Adipocyte (in vitro differentiated cells): Measurements from ENCODE around the gene SIDT2.
"Not testable (repeated sequence)": the region's sequence is repeated elsewhere in the genome, so short reads cannot be mapped to it uniquely, and the experiment has no call there.

Experiments used
- DNase-seq: peaks from one replicate; pipeline ENCODE4 v3.0.0-alpha.2; 2015; ENCODE audit warnings: low read depth
- H3K27me3 ChIP-seq: replicated peaks from 2 replicates; pipeline ENCODE4 v1.7.0; 2013; ENCODE audit warnings: mild to moderate bottlenecking, low read length, moderate library complexity; ENCODE audit not compliant: control insufficient read depth, insufficient read depth
- H3K36me3 ChIP-seq: 2 replicates; pipeline ENCODE4 v1.7.0; 2013; ENCODE audit warnings: low read length, mild to moderate bottlenecking, moderate library complexity; ENCODE audit not compliant: control insufficient read depth, insufficient read depth, severe bottlenecking
- H3K4me1 ChIP-seq: 2 replicates; pipeline ENCODE4 v1.7.0; 2013; ENCODE audit warnings: mild to moderate bottlenecking, low read length, moderate library complexity; ENCODE audit not compliant: control insufficient read depth, insufficient read depth
- H3K4me3 ChIP-seq: 2 replicates; pipeline ENCODE4 v1.7.0; 2013; ENCODE audit warnings: mild to moderate bottlenecking, low read length, moderate library complexity
- H3K9ac ChIP-seq: 2 replicates; pipeline ENCODE4 v1.7.0; 2013; ENCODE audit warnings: mild to moderate bottlenecking, low read length, moderate library complexity
- H3K9me3 ChIP-seq: 2 replicates; pipeline ENCODE4 v1.7.0; 2013; ENCODE audit warnings: mild to moderate bottlenecking, low read length, moderate library complexity; ENCODE audit not compliant: control insufficient read depth

SIDT2 gene

GRCh38 chr11:117183178-117183577 lies 4.6 kb downstream of the SIDT2 start:
- Histone ChIP-seq H3K4me1 (peaks cover 22% of the 10 kb centered on the region), H3K36me3 (peaks cover 54% of the 10 kb centered on the region)
- H3K9ac ChIP-seq, DNase-seq, H3K4me3 ChIP-seq, H3K9me3 ChIP-seq, H3K27me3 ChIP-seq: not testable (repeated sequence)

- no peak overlapping the region for H3K9ac ChIP-seq
- peaks cover 60% of the 10 kb centered on the region for H3K36me3 ChIP-seq
- H3K4me1 ChIP-seq = peaks cover 19% of the 10 kb centered on the region
- no peak overlapping the region for H3K4me3 ChIP-seq
- H3K9me3 ChIP-seq = no peaks in the 10 kb centered on the region
- DNase-seq = no peak
- H3K27me3 ChIP-seq = no peaks in the 10 kb centered on the region
Measured at GRCh38 chr11:117183724-117184349, 5.3 kb downstream of the SIDT2 start.

GRCh38 chr11:117185736-117186430 lies 7.3 kb downstream of the SIDT2 start:
- Histone ChIP-seq H3K9me3 (no peaks in the 10 kb centered on the region), H3K4me1 (peaks cover 3% of the 10 kb centered on the region), H3K36me3 (peaks cover 80% of the 10 kb centered on the region), H3K4me3 (no peak overlapping the region), H3K27me3 (no peaks in the 10 kb centered on the region), H3K9ac (no peak overlapping the region)
- no peak for DNase-seq

- Histone ChIP-seq H3K9ac (no peak overlapping the region), H3K27me3 (no peaks in the 10 kb centered on the region), H3K4me3 (no peak overlapping the region), H3K36me3 (peaks cover 83% of the 10 kb centered on the region), H3K9me3 (no peaks in the 10 kb centered on the region), H3K4me1 (no peaks in the 10 kb centered on the region)
- no peak for DNase-seq
Measured at GRCh38 chr11:117186431-117186761, 7.9 kb downstream of the SIDT2 start.

GRCh38 chr11:117187007-117187406 lies 8.5 kb downstream of the SIDT2 start:
- Histone ChIP-seq H3K9me3 (no peaks in the 10 kb centered on the region), H3K9ac (no peak overlapping the region), H3K27me3 (no peaks in the 10 kb centered on the region), H3K4me1 (no peaks in the 10 kb centered on the region), H3K4me3 (no peak overlapping the region), H3K36me3 (peaks cover 86% of the 10 kb centered on the region)
- no peak for DNase-seq

GRCh38 chr11:117187428-117187798 lies 8.9 kb downstream of the SIDT2 start:
- Histone ChIP-seq H3K9ac (no peak overlapping the region), H3K4me3 (no peak overlapping the region), H3K27me3 (no peaks in the 10 kb centered on the region), H3K9me3 (no peaks in the 10 kb centered on the region), H3K4me1 (no peaks in the 10 kb centered on the region), H3K36me3 (peaks cover 86% of the 10 kb centered on the region)
- no peak for DNase-seq

GRCh38 chr11:117187799-117188481 lies 9.4 kb downstream of the SIDT2 start:
- H3K4me1 ChIP-seq = no peaks in the 10 kb centered on the region
- peaks cover 86% of the 10 kb centered on the region for H3K36me3 ChIP-seq
- H3K9me3 ChIP-seq = no peaks in the 10 kb centered on the region
- no peak overlapping the region for H3K9ac ChIP-seq
- no peak overlapping the region for H3K4me3 ChIP-seq
- DNase-seq = no peak
- H3K27me3 ChIP-seq = no peaks in the 10 kb centered on the region

GRCh38 chr11:117188620-117189081 lies 10.1 kb downstream of the SIDT2 start:
- peaks cover 86% of the 10 kb centered on the region for H3K36me3 ChIP-seq

GRCh38 chr11:117189191-117189940 lies 10.8 kb downstream of the SIDT2 start:
- Histone ChIP-seq H3K4me3 (no peak overlapping the region), H3K27me3 (no peaks in the 10 kb centered on the region), H3K4me1 (no peaks in the 10 kb centered on the region), H3K9ac (no peak overlapping the region), H3K9me3 (no peaks in the 10 kb centered on the region), H3K36me3 (peaks cover 79% of the 10 kb centered on the region)
- DNase-seq = no peak

More at GRCh38 chr11:117188620-117189081, 10.1 kb downstream of the SIDT2 start:
- no peak overlapping the region for H3K4me3 ChIP-seq
- no peaks in the 10 kb centered on the region for H3K4me1 ChIP-seq
- no peaks in the 10 kb centered on the region for H3K9me3 ChIP-seq
- DNase-seq = no peak
- H3K9ac ChIP-seq = no peak overlapping the region
- no peaks in the 10 kb centered on the region for H3K27me3 ChIP-seq

GRCh38 chr11:117189941-117190544 lies 11.5 kb downstream of the SIDT2 start:
- H3K9ac ChIP-seq = no peak overlapping the region
- peaks cover 77% of the 10 kb centered on the region for H3K36me3 ChIP-seq
- H3K4me1 ChIP-seq = peaks cover 1% of the 10 kb centered on the region
- no peak for DNase-seq
- H3K27me3 ChIP-seq = no peaks in the 10 kb centered on the region
- no peaks in the 10 kb centered on the region for H3K9me3 ChIP-seq
- H3K4me3 ChIP-seq = no peak overlapping the region
